ENCODE results near the gene RNPEP. TPM values are rescaled to one million over a fixed set of nuclear protein-coding genes. Genes with fewer than 3 reads are reported as not detected.

The RNPEP gene
- polyA plus RNA-seq, 3 donors: 108 to 153 (median 127) TPM

DNA sequence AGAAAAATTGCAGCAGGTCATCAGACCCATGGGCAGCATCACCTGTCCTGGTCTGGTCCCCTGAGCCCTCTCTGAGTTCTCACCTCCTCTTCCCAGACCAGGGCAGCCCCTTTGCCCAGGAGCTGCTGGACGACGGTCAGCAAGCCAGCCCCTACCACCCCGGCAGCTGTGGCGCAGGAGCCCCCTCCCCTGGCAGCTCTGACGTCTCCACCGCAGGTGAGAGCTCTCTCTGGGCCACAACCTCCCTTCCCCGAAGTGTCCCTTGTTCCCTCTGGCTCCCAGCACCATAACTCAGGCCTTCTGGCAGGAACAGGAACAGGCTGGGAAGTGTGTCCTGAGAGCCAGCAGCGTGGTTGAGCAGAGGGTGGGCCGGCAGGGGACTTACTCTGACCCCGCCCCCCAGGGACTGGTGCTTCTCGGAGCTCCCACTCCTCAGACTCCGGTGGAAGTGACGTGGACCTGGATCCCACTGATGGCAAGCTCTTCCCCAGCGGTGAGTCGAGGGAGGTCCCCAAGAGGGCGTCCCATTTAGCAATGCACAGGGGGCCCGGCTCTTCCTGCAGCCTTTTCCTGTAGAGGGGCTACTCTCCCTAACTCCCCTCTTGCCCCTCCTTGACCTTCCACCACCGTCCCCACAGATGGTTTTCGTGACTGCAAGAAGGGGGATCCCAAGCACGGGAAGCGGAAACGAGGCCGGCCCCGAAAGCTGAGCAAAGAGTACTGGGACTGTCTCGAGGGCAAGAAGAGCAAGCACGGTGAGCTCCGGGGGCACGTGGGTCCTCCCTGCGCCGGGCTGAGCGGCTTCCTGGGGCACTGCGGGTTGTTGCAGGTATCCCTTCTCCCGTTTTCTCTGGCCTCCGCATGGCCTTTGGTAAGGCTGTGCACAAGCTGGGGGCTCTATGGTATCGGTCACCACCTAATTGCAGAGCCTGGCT, 30.4 kb downstream of the RNPEP start:
- Histone ChIP-seq H2AFZ (ENCODE audit: insufficient read depth, low read depth, low read length, poor library complexity, severe bottlenecking) (no peak overlapping the region), H4K20me1 (ENCODE audit: insufficient read depth, low read length) (peaks cover under 1% of the 10 kb centered on the region), H3K27me3 (ENCODE audit: control insufficient read depth in 2 of 2, insufficient read depth in 2 of 2, low read length in 2 of 2) (no peaks in the 10 kb centered on the region), H3K36me3 (replicated peaks in 1 of 2; ENCODE audit: control insufficient read depth in 1 of 2, insufficient read depth in 2 of 2, low read length in 2 of 2) (peaks cover under 1 to 37% of the 10 kb centered on the region in 2 donors), H3K79me2 (ENCODE audit: insufficient read depth, low read length) (no peaks in the 10 kb centered on the region), H3K9ac (ENCODE audit: insufficient read depth, low read length, poor library complexity, severe bottlenecking) (no peak overlapping the region), H3K4me1 (ENCODE audit: control insufficient read depth in 1 of 2, insufficient read depth in 2 of 2, low read length in 2 of 2) (no peaks in the 10 kb centered on the region), H3K9me3 (replicated peaks in 1 of 2; ENCODE audit: control insufficient read depth in 1 of 2, insufficient read depth in 1 of 2, low read length in 2 of 2) (no peaks in the 10 kb centered on the region), H3K27ac (ENCODE audit: low read depth in 1 of 2, low read length in 2 of 2) (no peak overlapping the region), H3K4me2 (replicated peaks; ENCODE audit: extremely low read depth, low read length, poor library complexity, severe bottlenecking) (no peak overlapping the region), H3K4me3 (replicated peaks in 1 of 3; ENCODE audit: low read depth in 2 of 3, low read length in 3 of 3) (no peak overlapping the region)
- no peaks in the 10 kb centered on the region for H3K9me3 Mint-ChIP-seq
- no peaks in the 10 kb centered on the region for H3K4me1 Mint-ChIP-seq
- H3K4me3 Mint-ChIP-seq: no peak overlapping the region
- DNase-seq: no peak
- peaks cover 19 to 38% of the 10 kb centered on the region in 2 donors for H3K36me3 Mint-ChIP-seq
- H3K27me3 Mint-ChIP-seq (ENCODE audit: low read depth in 3 of 3): peaks cover 1 to 3% (median 3%) of the 10 kb centered on the region in 3 donors
- H3K27ac Mint-ChIP-seq: peak overlapping the region in 2 of 7 donors; percentile 15 to 50
- intact Hi-C loops (cut with micrococcal nuclease): no loop called here
- WGBS (ENCODE audit: insufficient coverage): 86% methylated on average over 32 of the region's 35 CpGs
- TF ChIP-seq, protein P1, sequence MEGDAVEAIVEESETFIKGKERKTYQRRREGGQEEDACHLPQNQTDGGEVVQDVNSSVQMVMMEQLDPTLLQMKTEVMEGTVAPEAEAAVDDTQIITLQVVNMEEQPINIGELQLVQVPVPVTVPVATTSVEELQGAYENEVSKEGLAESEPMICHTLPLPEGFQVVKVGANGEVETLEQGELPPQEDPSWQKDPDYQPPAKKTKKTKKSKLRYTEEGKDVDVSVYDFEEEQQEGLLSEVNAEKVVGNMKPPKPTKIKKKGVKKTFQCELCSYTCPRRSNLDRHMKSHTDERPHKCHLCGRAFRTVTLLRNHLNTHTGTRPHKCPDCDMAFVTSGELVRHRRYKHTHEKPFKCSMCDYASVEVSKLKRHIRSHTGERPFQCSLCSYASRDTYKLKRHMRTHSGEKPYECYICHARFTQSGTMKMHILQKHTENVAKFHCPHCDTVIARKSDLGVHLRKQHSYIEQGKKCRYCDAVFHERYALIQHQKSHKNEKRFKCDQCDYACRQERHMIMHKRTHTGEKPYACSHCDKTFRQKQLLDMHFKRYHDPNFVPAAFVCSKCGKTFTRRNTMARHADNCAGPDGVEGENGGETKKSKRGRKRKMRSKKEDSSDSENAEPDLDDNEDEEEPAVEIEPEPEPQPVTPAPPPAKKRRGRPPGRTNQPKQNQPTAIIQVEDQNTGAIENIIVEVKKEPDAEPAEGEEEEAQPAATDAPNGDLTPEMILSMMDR (IDR thresholded peaks at IDR 0.05): no peak

- no peaks in the 10 kb centered on the region for H3K9me3 Mint-ChIP-seq
- DNase-seq: no peak
- Histone ChIP-seq H3K79me2 (ENCODE audit: insufficient read depth, low read length) (no peaks in the 10 kb centered on the region), H3K4me1 (ENCODE audit: control insufficient read depth in 1 of 2, insufficient read depth in 2 of 2, low read length in 2 of 2) (no peaks in the 10 kb centered on the region), H2AFZ (ENCODE audit: insufficient read depth, low read depth, low read length, poor library complexity, severe bottlenecking) (no peak overlapping the region), H3K4me3 (replicated peaks in 1 of 3; ENCODE audit: low read depth in 2 of 3, low read length in 3 of 3) (no peak overlapping the region), H3K9me3 (replicated peaks in 1 of 2; ENCODE audit: control insufficient read depth in 1 of 2, insufficient read depth in 1 of 2, low read length in 2 of 2) (no peaks in the 10 kb centered on the region), H3K9ac (ENCODE audit: insufficient read depth, low read length, poor library complexity, severe bottlenecking) (no peak overlapping the region), H3K27me3 (ENCODE audit: control insufficient read depth in 2 of 2, insufficient read depth in 2 of 2, low read length in 2 of 2) (no peaks in the 10 kb centered on the region), H4K20me1 (ENCODE audit: insufficient read depth, low read length) (no peaks in the 10 kb centered on the region), H3K4me2 (replicated peaks; ENCODE audit: extremely low read depth, low read length, poor library complexity, severe bottlenecking) (no peak overlapping the region), H3K36me3 (replicated peaks in 1 of 2; ENCODE audit: control insufficient read depth in 1 of 2, insufficient read depth in 2 of 2, low read length in 2 of 2) (peaks cover 0 to 30% of the 10 kb centered on the region in 2 donors), H3K27ac (ENCODE audit: low read depth in 1 of 2, low read length in 2 of 2) (no peak overlapping the region)
- intact Hi-C loops (cut with micrococcal nuclease): no loop called here
- TF ChIP-seq, protein P1 (IDR thresholded peaks at IDR 0.05): no peak
- peaks cover 1 to 4% (median 3%) of the 10 kb centered on the region in 3 donors for H3K27me3 Mint-ChIP-seq (ENCODE audit: low read depth in 3 of 3)
- peaks cover 16 to 32% of the 10 kb centered on the region in 2 donors for H3K36me3 Mint-ChIP-seq
- no peaks in the 10 kb centered on the region for H3K4me1 Mint-ChIP-seq
- no peak overlapping the region for H3K27ac Mint-ChIP-seq
- 95% methylated on average over 12 of the region's 12 CpGs for WGBS (ENCODE audit: insufficient coverage)
- H3K4me3 Mint-ChIP-seq: no peak overlapping the region
Measured at GRCh38 chr1:202013603-202014002, 31.2 kb downstream of the RNPEP start.

Measured in CD14-positive monocyte (primary cell).